ENCODE measurements around the gene ILKAP.

DNA sequence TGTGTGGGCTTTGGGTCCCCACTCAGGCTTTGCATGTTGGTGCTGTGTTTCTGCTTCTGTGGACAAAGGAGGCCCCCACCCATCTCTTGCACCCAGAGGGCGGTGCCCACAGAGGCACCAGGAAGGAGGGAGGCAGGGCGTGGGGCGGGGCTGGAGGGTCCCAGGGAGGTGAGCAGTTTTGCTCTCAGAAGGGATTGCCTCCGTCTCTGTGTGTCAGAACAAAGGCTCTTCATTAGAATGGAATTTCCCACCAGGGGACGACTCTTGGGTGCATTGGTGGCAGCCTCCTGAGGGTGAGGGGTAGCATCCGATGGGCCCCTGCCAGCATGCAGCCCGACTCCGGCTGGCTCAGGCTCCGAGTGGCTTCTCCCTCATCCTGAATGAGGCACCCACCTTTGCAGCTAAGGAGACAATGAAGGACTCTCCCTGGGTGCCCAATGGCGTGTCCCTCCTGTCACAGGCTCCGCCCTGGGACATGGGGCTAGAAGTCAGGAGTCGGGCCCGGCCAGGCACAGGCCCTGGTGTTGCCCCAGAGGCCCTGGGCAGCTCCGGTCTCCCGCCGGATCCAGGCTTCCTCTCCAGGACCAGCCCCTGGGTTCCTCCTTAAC lies 51.8 kb downstream of the ILKAP start:
- TF ChIP-seq, protein P1, sequence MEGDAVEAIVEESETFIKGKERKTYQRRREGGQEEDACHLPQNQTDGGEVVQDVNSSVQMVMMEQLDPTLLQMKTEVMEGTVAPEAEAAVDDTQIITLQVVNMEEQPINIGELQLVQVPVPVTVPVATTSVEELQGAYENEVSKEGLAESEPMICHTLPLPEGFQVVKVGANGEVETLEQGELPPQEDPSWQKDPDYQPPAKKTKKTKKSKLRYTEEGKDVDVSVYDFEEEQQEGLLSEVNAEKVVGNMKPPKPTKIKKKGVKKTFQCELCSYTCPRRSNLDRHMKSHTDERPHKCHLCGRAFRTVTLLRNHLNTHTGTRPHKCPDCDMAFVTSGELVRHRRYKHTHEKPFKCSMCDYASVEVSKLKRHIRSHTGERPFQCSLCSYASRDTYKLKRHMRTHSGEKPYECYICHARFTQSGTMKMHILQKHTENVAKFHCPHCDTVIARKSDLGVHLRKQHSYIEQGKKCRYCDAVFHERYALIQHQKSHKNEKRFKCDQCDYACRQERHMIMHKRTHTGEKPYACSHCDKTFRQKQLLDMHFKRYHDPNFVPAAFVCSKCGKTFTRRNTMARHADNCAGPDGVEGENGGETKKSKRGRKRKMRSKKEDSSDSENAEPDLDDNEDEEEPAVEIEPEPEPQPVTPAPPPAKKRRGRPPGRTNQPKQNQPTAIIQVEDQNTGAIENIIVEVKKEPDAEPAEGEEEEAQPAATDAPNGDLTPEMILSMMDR (IDR thresholded peaks at IDR 0.05; ENCODE audit: insufficient read depth, low read length), result no peak
- TF ChIP-seq POLR2AphosphoS5 (IDR thresholded peaks at IDR 0.05; ENCODE audit: low read depth) (no peak), GABPA (IDR thresholded peaks at IDR 0.05; ENCODE audit: low read depth) (no peak), SPI1 (IDR thresholded peaks at IDR 0.05; ENCODE audit: borderline replicate concordance, low read depth) (no peak)
- TF ChIP-seq, protein P2, sequence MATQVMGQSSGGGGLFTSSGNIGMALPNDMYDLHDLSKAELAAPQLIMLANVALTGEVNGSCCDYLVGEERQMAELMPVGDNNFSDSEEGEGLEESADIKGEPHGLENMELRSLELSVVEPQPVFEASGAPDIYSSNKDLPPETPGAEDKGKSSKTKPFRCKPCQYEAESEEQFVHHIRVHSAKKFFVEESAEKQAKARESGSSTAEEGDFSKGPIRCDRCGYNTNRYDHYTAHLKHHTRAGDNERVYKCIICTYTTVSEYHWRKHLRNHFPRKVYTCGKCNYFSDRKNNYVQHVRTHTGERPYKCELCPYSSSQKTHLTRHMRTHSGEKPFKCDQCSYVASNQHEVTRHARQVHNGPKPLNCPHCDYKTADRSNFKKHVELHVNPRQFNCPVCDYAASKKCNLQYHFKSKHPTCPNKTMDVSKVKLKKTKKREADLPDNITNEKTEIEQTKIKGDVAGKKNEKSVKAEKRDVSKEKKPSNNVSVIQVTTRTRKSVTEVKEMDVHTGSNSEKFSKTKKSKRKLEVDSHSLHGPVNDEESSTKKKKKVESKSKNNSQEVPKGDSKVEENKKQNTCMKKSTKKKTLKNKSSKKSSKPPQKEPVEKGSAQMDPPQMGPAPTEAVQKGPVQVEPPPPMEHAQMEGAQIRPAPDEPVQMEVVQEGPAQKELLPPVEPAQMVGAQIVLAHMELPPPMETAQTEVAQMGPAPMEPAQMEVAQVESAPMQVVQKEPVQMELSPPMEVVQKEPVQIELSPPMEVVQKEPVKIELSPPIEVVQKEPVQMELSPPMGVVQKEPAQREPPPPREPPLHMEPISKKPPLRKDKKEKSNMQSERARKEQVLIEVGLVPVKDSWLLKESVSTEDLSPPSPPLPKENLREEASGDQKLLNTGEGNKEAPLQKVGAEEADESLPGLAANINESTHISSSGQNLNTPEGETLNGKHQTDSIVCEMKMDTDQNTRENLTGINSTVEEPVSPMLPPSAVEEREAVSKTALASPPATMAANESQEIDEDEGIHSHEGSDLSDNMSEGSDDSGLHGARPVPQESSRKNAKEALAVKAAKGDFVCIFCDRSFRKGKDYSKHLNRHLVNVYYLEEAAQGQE (IDR thresholded peaks at IDR 0.05; ENCODE audit: insufficient replicate concordance, low read depth), result no peak
